ENCODE data around the gene OLFM1.
A peak's percentile ranks its signal among the peaks of the same experiment; 100 is the strongest.

Gene OLFM1

GRCh38 chr9:135076876-135077430, 10.5 kb upstream of the OLFM1 start:
- no peak for DNase-seq (ENCODE audit: low spot score)

GRCh38 chr9:135077497-135078200, 9.8 kb upstream of the OLFM1 start:
- DNase-seq (ENCODE audit: low spot score): peak; percentile 67

GRCh38 chr9:135078361-135078821, 9.1 kb upstream of the OLFM1 start:
- DNase-seq (ENCODE audit: low spot score): no peak

GRCh38 chr9:135079018-135079417, 8.4 kb upstream of the OLFM1 start:
- DNase-seq (ENCODE audit: low spot score): no peak

GRCh38 chr9:135079676-135080075, 7.8 kb upstream of the OLFM1 start:
- no peak for DNase-seq (ENCODE audit: low spot score)

- no peak for DNase-seq (ENCODE audit: low spot score)
These were observed 6.9 kb upstream of the OLFM1 start for GRCh38 chr9:135080286-135081263.

- no peak for DNase-seq (ENCODE audit: low spot score)
These were observed 6.2 kb upstream of the OLFM1 start for GRCh38 chr9:135081264-135081660.

- no peak for DNase-seq (ENCODE audit: low spot score)
These were observed 5.7 kb upstream of the OLFM1 start for GRCh38 chr9:135081731-135082130.

GRCh38 chr9:135082536-135082935, 4.9 kb upstream of the OLFM1 start:
- DNase-seq (ENCODE audit: low spot score): no peak

GRCh38 chr9:135083241-135083810, 4.1 kb upstream of the OLFM1 start:
- no peak for DNase-seq (ENCODE audit: low spot score)

GRCh38 chr9:135083831-135084230, 3.6 kb upstream of the OLFM1 start:
- no peak for DNase-seq (ENCODE audit: low spot score)

- DNase-seq (ENCODE audit: low spot score): no peak
These were observed 3.2 kb upstream of the OLFM1 start for GRCh38 chr9:135084262-135084661.

GRCh38 chr9:135084881-135085760, 2.3 kb upstream of the OLFM1 start:
- no peak for DNase-seq (ENCODE audit: low spot score)

- peak; percentile 85 for DNase-seq (ENCODE audit: low spot score)
These were observed 1.5 kb upstream of the OLFM1 start for GRCh38 chr9:135085830-135086546.

- DNase-seq (ENCODE audit: low spot score): no peak
These were observed 625 bp upstream of the OLFM1 start for GRCh38 chr9:135086597-135087488.

GRCh38 chr9:135087899-135088347, 455 bp downstream of the OLFM1 start:
- DNase-seq (ENCODE audit: low spot score): no peak

- no peak for DNase-seq (ENCODE audit: low spot score)
These were observed 995 bp downstream of the OLFM1 start for GRCh38 chr9:135088348-135088978.

- DNase-seq (ENCODE audit: low spot score): no peak
These were observed 1.7 kb downstream of the OLFM1 start for GRCh38 chr9:135088979-135089847.

Measured in D341Med (cell line).